GM21723 (cell line): ENCODE data around the gene KIRREL3.
"Not testable (repeated sequence)": the region's sequence is repeated elsewhere in the genome, so short reads cannot be mapped to it uniquely, and the experiment has no call there.

Experiments
- ATAC-seq: cut with Tn5 transposase; IDR thresholded peaks from one replicate; pipeline ENCODE4 v1.9.1; 2021; ENCODE audit warnings: mild to moderate bottlenecking, moderate library complexity; ENCODE audit not compliant: unreplicated experiment

KIRREL3 gene

DNA sequence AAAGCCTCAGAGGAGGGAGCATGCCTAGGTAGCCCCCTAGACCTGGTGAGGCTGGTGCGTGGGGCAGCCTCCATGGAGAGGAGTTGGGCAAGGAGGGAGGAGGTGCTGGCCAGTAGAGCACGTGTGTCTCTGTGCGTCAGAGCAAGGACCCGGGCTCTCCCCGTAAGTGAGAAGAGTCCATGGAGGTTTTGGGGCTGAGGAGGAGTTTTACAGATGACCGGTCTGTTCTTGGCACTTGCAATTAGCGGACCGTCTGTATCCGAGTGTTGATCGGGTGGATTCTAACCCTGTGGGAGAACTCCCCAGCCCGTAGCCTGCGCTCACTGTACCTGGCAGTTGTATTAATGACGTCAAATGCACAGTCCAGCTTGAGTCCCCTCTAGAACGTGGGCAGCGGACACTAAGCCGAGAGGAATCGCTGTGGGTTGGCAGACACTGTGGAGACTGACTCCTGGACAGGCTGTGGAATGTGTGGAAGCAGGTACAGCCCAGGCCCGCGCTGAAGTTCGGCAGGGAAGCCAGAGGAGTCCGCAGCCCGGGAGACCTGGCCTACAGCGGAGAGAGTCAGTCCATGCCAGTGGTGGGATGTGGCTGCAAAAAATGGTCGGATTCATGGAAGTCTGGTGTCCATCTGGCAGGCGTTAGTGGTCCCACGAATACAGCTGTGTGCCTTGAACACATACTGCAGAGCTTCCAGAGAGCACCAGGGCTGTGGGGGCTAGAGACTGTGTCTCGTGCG lies 625.8 kb downstream of the KIRREL3 start:
- ATAC-seq, result not testable (repeated sequence)

DNA sequence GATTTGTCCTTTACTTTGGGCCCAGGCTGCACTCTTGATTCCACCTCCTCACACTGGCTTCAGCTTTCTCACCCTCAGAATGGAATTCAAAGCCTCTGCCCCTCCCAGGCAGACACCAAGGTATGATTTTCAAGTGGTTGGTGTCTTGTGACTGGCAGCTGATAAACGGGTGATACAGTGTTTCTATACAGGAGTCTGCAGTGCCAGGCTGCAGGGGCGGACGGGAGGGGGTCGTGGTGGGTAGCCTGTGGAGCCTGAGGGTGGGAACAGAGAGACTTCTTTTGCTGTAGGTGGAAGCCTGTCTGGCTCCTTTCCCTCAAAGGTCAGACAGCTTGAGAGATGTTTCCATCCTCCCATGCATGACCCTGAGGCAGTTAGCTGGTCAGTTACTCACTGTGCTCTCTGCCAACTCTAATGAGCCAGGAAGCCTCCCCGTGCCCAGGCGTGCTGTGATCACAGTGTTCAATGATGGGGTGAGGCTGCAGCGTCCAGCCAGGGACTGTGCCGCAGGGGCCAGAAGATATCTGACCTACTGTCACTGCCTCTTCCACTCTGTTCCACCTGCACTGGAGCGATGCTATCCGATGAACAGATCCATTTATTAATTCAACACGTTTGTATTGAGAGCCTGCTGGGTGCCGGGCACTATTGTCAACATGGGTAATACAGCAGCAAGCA lies 627.0 kb downstream of the KIRREL3 start:
- not testable (repeated sequence) for ATAC-seq
